GM18861 (cell line): ENCODE results near the gene ZNF618.

Experiments
- ATAC-seq: cut with Tn5 transposase; IDR thresholded peaks from one replicate; pipeline ENCODE4 v1.9.1; 2021; ENCODE audit not compliant: unreplicated experiment

ZNF618 gene

DNA sequence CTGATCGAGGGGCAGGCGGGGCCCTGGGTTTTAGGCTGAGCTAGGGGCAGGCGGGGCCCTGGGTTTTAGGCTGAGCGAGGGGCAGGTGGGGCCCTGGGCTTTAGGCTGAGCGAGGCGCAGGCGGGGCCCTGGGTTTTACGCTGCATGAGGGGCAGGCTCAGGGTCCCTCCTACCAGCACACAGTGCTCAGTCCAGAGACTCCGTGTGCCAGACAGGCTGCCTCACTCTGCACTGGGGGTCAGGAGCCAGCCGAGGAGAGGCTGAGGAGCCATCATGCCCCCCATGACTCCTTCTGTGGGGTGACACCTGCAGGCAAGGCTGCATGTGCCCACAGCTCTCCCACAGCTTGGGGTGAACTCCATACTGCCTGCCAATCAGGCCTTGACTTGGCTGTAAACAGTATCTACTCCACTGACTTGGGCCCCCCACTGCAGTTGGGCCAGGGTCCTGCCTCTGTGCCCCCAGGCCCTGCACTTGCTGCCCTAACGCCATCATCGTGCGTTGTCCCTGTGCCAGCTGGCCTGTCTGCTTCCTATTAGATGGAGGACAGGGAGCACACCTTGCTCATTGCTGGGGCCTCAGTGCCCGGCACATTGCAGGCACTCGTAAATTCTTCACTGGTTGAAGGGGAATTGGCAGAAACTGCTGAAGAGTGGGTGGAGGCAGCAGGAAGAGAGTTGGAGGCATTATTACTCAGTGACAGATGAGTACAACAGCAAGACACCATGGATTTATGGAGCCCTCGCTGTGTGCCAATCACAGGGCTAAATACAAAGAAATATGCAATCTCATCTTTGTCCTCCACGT lies 123.3 kb downstream of the ZNF618 start:
- no peak for ATAC-seq

- no peak for ATAC-seq
These were observed 124.0 kb downstream of the ZNF618 start for GRCh38 chr9:114000063-114000454.

GRCh38 chr9:114000671-114001409 lies 124.7 kb downstream of the ZNF618 start:
- no peak for ATAC-seq

- no peak for ATAC-seq
These were observed 125.2 kb downstream of the ZNF618 start for GRCh38 chr9:114001410-114001685.

- ATAC-seq: no peak
These were observed 125.7 kb downstream of the ZNF618 start for GRCh38 chr9:114001794-114002261.

GRCh38 chr9:114002271-114002985 lies 126.3 kb downstream of the ZNF618 start:
- no peak for ATAC-seq

GRCh38 chr9:114002986-114003350 lies 126.9 kb downstream of the ZNF618 start:
- ATAC-seq: no peak

- no peak for ATAC-seq
These were observed 127.2 kb downstream of the ZNF618 start for GRCh38 chr9:114003351-114003750.

DNA sequence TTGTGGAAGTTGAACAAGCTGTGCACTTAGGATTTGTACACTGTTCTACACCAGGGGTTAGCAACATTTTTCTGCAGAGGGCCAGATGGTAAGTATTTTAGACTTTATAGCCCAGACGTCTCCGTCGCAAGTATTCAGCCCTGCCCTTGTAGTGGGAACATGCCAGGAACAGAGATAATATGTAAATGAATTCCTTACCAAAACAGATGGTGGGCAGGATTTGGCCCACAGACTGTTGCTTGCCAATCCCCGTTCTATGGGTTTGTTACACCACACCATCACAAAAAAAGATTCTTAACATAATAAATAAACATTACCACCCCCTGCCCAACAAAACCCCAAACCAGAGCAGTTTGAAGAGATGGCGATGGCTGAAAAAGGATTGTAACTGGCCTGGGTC lies 127.6 kb downstream of the ZNF618 start:
- no peak for ATAC-seq

DNA sequence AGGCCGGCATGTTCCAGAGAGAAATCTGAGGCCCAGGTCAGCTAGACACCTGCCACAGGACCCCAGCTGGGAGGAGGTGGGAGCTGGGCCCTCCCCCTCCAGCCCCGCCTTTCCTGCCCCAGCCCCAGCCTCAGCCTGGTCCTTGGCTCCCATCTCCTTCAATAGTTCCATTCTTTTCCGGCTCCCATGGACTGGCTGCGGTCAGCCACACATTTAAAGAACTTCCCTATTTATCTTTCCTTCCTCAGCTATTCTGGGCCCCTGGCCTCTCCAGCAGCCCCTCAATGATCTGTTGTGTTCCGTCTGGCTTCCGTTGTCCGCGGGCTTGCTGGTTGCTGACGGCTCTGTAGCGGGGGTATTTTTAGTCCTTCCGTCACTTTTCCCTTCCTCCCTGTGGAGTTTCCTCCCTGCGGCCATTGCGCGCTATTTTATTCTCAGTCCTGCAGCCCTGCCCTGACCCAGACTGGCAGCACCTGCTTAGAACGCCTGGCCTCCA lies 128.2 kb downstream of the ZNF618 start:
- ATAC-seq: no peak

GRCh38 chr9:114005371-114006154 lies 129.5 kb downstream of the ZNF618 start:
- ATAC-seq: no peak

GRCh38 chr9:114006155-114006550 lies 130.0 kb downstream of the ZNF618 start:
- ATAC-seq: no peak

DNA sequence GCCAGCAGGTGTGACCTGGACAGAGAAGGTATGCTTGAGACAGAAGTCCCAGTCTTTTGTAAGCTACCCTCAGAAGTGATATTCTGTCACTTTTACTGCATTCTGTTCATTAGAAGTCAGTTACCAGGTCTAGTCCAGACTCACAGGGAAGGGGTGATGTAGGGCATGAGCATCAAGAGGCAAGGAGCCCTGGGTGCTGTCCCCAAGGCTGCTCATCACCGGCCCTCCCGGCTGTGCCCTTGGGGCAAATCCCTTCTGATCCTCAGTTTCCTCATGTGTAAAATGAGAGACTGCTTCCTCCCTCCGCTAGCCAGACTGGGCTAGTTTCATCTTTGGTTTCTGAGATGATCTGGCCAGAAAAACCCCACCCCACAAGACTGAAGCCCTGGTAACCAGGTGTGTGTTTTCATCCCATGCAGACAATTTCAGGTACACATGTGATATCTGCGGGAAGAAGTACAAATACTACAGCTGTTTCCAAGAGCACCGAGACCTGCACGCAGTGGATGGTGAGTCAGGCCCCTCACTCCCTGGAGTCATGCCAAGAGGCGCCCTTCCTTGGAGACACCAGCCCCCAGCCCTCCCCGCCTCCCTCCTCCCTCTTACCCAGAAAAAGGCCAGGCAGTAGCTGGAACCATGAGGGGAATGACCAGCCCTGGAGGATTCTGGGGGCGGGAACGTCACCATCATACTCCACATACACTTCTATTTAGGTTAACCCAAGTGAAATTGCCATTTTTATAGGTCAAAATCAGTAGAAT lies 131.0 kb downstream of the ZNF618 start:
- no peak for ATAC-seq

DNA sequence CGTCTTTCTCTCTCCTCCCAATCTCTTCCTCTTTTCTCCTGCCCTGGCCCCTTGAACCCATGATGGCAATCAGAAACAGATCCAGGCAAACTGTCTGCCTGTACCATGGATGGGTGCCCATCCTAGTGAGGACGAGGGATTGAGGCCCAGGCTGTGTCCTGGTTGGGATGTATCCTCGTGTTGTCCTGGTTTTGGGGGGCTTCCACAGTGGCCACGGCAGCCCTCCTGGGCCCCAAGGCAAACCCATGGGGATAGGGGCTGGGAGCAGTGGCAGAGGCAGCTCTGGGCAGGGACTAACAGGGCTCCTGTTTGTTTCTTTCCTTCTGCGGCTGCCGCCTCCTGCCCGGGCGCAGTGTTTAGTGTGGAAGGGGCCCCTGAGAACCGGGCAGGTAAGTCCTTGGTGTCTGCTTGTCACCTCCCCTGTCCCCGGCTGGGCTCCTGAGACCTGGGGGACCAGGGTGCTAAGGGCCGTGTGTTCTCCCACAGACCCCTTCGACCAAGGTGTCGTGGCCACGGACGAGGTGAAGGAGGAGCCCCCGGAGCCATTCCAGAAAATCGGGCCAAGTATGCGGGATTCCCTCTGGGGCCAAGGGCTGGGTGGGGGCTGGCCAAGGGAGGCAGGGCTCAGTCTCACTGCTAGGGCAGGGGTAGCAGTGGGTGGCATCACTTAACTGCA lies 132.0 kb downstream of the ZNF618 start:
- ATAC-seq: no peak

DNA sequence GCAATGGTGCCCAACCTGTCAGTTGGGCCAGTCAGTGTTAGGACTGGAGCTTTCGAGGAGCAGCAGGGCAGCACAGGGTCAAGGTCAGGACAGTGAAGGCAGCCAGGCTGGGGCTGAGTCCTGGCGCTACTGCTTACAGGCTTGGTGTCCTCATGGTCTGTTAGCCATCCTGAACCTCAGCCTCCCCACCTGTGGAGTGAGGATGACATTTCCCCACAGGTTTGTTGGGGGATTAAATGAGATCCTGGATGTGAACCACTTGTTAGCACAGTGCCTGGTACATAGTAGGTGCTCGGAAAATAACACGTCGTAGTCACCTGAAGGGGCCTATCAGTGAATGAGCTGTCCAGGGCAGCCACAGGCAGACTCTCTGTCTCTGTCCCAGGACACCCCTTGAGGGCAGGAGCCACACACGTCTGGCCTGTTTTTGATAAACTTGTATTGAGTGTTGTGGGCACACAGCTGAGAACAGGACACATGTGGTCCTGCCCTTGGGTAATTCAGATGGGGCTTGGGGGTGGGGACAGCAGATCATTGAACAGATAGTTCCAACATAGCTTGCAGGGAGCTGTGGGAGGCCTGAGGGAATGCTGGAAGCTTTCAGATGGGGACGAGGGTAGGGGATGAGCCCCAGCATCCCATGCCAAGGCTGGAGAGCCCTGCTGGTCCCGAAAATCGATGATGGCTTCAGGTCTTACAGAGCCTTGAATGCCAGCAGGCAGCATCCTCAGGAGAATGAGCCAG lies 132.7 kb downstream of the ZNF618 start:
- no peak for ATAC-seq

DNA sequence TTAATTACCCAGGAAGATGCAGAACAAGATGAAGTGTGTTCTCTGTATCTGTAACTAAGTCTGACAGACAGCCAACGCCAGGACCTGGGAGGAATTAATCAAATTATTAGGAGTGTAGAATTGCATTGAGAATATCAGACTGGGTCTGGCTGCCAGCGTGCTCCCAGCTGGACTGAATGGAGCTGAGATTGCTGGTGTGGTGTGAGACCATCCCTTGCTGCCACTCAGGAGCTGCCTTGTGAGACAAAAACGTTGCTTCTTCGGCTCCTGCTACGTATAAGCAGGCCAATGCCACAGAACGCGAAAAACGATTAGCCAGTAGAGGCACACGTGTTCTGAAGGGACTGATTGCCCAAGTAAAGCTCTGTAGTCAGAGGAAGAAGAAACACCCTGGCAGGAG lies 135.2 kb downstream of the ZNF618 start:
- no peak for ATAC-seq

DNA sequence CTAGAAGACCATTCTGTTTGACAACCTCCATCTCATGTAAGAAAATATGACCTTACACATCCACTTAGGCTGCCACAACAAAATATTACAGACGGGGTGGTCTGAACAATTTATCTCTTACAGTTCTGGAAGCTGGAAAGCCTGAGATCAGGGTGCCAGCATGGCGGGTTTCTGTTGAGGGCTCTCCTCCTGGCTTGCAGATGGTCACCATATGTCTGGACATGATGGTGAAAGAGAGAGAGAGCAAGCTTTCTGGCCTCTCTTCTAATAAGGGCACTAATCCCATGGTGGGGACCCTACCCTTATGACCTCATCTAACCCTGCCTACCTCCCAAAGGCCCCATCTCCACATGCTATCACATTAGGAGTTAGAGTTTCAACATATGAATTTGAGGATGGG lies 136.0 kb downstream of the ZNF618 start:
- no peak for ATAC-seq

DNA sequence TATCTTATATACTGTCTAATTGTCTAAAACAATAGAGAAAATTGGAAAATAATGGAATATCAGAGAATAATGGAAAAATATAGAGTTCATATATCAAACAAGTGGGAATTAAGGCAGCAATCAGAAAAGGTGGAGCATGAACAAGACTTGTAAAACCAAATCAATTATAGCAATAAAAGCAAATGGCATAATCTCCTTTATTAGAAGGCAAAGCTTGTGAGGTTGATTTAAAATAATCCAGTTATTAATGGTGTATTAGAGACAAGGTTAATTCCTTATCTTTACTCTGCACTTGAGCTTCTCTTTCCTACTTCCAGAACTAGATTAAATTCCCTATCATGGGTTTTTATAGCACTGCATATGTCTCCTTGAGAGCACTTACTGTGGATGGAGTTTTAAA lies 137.9 kb downstream of the ZNF618 start:
- no peak for ATAC-seq

DNA sequence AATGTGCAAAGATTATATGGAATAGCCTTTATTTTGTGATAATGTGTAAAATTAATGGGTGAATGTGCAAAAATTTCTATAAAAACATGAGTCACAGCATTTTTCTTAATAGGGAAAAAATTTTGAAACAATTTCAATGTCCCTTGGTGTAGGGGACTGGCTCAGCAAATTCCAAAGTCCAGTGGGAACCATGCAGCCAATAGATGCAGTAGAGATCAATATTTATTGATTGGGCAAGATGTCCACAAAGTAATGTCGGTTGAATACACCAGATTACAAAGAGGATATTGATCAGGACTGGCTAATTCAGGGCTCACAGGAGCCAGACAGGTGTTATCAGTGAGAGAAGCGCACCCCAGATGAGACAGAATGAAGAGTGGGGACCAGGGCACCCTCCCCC lies 139.5 kb downstream of the ZNF618 start:
- no peak for ATAC-seq
